MM.1S (cell line): Measurements from ENCODE around the gene BTBD17.

Experiments
- EZH2phosphoT487 ChIP-seq: fragments of 300-600 bp; sonication (generic); IDR thresholded peaks from 2 replicates; pipeline ENCODE4 v1.6.1; 2018; ENCODE audit warnings: antibody characterized with exemption, low read length
- TF ChIP-seq, protein P1 (sequence below): fragments of 300-600 bp; sonication (generic); IDR thresholded peaks from 2 replicates; pipeline ENCODE4 v1.5.1; 2016; ENCODE audit warnings: antibody characterized with exemption, low read length, mixed read lengths

DNA sequence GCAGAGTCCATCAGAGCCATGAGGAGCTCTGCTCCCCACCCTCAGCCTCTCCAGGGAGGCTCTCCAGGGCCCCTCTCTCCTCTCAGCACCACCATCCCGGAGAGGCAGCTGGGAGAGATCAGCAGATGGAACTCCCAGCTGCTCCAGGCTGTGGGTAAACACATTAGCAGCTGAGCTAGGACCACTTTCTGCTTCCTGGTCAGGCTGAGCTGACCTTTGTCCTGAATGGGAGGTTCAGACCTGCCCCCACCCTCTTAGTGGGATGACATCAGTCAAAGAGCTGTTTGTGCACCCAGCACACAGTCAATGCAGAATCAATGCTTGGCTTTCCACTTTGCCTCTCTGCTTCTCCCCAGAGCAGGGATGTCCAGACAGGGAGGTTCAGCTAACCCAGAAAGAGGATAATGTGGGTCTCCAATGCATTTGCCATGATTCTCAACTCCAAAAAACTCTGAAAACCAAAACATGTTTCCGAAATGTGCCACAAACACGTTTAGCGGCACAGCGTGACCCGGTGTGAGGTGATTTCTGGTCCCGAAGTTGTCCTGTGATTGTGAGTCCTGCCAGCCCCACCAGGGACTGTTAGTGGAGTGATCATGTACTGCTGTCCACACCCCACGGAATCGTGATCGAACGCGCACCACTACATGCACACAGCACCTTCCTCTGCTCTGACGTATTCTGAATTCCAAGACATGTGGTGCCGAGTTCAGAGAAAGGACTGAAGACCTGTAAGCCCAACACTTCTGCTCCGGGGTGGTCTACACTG is 12.4 kb upstream of the BTBD17 start:
- TF ChIP-seq, protein P1, sequence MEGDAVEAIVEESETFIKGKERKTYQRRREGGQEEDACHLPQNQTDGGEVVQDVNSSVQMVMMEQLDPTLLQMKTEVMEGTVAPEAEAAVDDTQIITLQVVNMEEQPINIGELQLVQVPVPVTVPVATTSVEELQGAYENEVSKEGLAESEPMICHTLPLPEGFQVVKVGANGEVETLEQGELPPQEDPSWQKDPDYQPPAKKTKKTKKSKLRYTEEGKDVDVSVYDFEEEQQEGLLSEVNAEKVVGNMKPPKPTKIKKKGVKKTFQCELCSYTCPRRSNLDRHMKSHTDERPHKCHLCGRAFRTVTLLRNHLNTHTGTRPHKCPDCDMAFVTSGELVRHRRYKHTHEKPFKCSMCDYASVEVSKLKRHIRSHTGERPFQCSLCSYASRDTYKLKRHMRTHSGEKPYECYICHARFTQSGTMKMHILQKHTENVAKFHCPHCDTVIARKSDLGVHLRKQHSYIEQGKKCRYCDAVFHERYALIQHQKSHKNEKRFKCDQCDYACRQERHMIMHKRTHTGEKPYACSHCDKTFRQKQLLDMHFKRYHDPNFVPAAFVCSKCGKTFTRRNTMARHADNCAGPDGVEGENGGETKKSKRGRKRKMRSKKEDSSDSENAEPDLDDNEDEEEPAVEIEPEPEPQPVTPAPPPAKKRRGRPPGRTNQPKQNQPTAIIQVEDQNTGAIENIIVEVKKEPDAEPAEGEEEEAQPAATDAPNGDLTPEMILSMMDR = no peak
- no peak for TF ChIP-seq EZH2phosphoT487
